ENCODE results near the gene ATP1B4. TPM values are rescaled to one million over a fixed set of nuclear protein-coding genes. Genes with fewer than 3 reads are reported as not detected.

ATP1B4 gene
- total RNA-seq, 1 donor from 2014 or later = not detected

GRCh38 chrX:120377715-120378114 is 15.8 kb downstream of the ATP1B4 start:
- TF ChIP-seq CTCF (IDR thresholded peaks at IDR 0.05; ENCODE audit: insufficient read depth, low read length, poor library complexity, severe bottlenecking) = no peak
- no peaks in the 10 kb centered on the region for H3K27me3 ChIP-seq (ENCODE audit: control insufficient read depth, insufficient read depth, low read length)
- no peak overlapping the region for H3K4me3 ChIP-seq (ENCODE audit: low read depth, low read length)
- no peaks in the 10 kb centered on the region for H3K36me3 ChIP-seq (ENCODE audit: control insufficient read depth, insufficient read depth, low read length)
- DNase-seq (ENCODE audit: low read depth) = no peak

- H3K4me3 ChIP-seq (ENCODE audit: low read depth, low read length) = no peak overlapping the region
- no peak for DNase-seq (ENCODE audit: low read depth)
- TF ChIP-seq CTCF (IDR thresholded peaks at IDR 0.05; ENCODE audit: insufficient read depth, low read length, poor library complexity, severe bottlenecking) = no peak
- no peaks in the 10 kb centered on the region for H3K36me3 ChIP-seq (ENCODE audit: control insufficient read depth, insufficient read depth, low read length)
- H3K27me3 ChIP-seq (ENCODE audit: control insufficient read depth, insufficient read depth, low read length) = no peaks in the 10 kb centered on the region
Measured at GRCh38 chrX:120378570-120378969, 16.7 kb downstream of the ATP1B4 start.

- TF ChIP-seq CTCF (IDR thresholded peaks at IDR 0.05; ENCODE audit: insufficient read depth, low read length, poor library complexity, severe bottlenecking) = no peak
- Histone ChIP-seq H3K27me3 (ENCODE audit: control insufficient read depth, insufficient read depth, low read length) (no peaks in the 10 kb centered on the region), H3K4me3 (ENCODE audit: low read depth, low read length) (no peak overlapping the region), H3K36me3 (ENCODE audit: control insufficient read depth, insufficient read depth, low read length) (no peaks in the 10 kb centered on the region)
- DNase-seq (ENCODE audit: low read depth) = no peak
Measured at GRCh38 chrX:120379937-120380681, 18.2 kb downstream of the ATP1B4 start.

- no peaks in the 10 kb centered on the region for H3K36me3 ChIP-seq (ENCODE audit: control insufficient read depth, insufficient read depth, low read length)
- no peaks in the 10 kb centered on the region for H3K27me3 ChIP-seq (ENCODE audit: control insufficient read depth, insufficient read depth, low read length)
- peak; percentile 24 for TF ChIP-seq CTCF (IDR thresholded peaks at IDR 0.05; ENCODE audit: insufficient read depth, low read length, poor library complexity, severe bottlenecking)
- H3K4me3 ChIP-seq (ENCODE audit: low read depth, low read length) = no peak overlapping the region
- no peak for DNase-seq (ENCODE audit: low read depth)
Measured at GRCh38 chrX:120380699-120381098, 18.8 kb downstream of the ATP1B4 start.

- TF ChIP-seq CTCF (IDR thresholded peaks at IDR 0.05; ENCODE audit: insufficient read depth, low read length, poor library complexity, severe bottlenecking) = no peak
- no peak overlapping the region for H3K4me3 ChIP-seq (ENCODE audit: low read depth, low read length)
- H3K36me3 ChIP-seq (ENCODE audit: control insufficient read depth, insufficient read depth, low read length) = no peaks in the 10 kb centered on the region
- no peak for DNase-seq (ENCODE audit: low read depth)
- no peaks in the 10 kb centered on the region for H3K27me3 ChIP-seq (ENCODE audit: control insufficient read depth, insufficient read depth, low read length)
Measured at GRCh38 chrX:120401301-120401700, 39.4 kb downstream of the ATP1B4 start.

- Histone ChIP-seq H3K36me3 (ENCODE audit: control insufficient read depth, insufficient read depth, low read length) (no peaks in the 10 kb centered on the region), H3K4me3 (ENCODE audit: low read depth, low read length) (no peak overlapping the region), H3K27me3 (ENCODE audit: control insufficient read depth, insufficient read depth, low read length) (no peaks in the 10 kb centered on the region)
- DNase-seq (ENCODE audit: low read depth) = no peak
- no peak for TF ChIP-seq CTCF (IDR thresholded peaks at IDR 0.05; ENCODE audit: insufficient read depth, low read length, poor library complexity, severe bottlenecking)
Measured at GRCh38 chrX:120402369-120402768, 40.5 kb downstream of the ATP1B4 start.
